ENCODE data around the gene ARHGAP5. TPM values are rescaled to one million over a fixed set of nuclear protein-coding genes. Genes with fewer than 3 reads are reported as not detected.
A peak's percentile ranks its signal among the peaks of the same experiment; 100 is the strongest.

Gene ARHGAP5
- total RNA-seq, 1 donor from 2014 or later = 182 TPM

GRCh38 chr14:32081901-32082300 is 4.8 kb downstream of the ARHGAP5 start:
- H3K27ac Mint-ChIP-seq = no peak overlapping the region
- peaks cover 53% of the 10 kb centered on the region for H3K4me1 Mint-ChIP-seq (ENCODE audit: low read depth)
- no peaks in the 10 kb centered on the region for H3K36me3 Mint-ChIP-seq (ENCODE audit: insufficient read depth)
- no peaks in the 10 kb centered on the region for H3K9me3 Mint-ChIP-seq (ENCODE audit: low read depth)
- no peak for DNase-seq (ENCODE audit: low spot score, unreplicated experiment)
- H3K27me3 Mint-ChIP-seq = no peaks in the 10 kb centered on the region
- H3K4me3 Mint-ChIP-seq (ENCODE audit: low read depth) = no peak overlapping the region
- TF ChIP-seq CTCF (IDR thresholded peaks at IDR 0.05; ENCODE audit: unreplicated experiment) = no peak

DNA sequence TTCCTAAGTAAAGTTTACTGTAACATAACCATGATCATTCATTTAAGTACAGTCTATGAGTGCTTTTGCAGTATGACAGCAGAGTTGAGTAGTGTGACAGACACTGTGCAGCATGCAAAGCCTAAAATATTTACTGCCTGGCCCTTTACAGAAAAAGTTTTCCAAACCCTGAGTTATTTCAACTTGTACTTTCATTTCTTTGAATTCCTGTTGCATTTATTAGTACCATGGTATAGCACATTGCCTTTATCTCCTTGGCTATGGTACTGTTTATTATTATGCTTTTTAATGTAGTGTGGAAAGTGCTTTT is 6.2 kb downstream of the ARHGAP5 start:
- Mint-ChIP-seq H3K9me3 (ENCODE audit: low read depth) (no peaks in the 10 kb centered on the region), H3K27ac (peak overlapping the region; percentile 18), H3K27me3 (no peaks in the 10 kb centered on the region), H3K36me3 (ENCODE audit: insufficient read depth) (no peaks in the 10 kb centered on the region), H3K4me1 (ENCODE audit: low read depth) (peaks cover 57% of the 10 kb centered on the region), H3K4me3 (ENCODE audit: low read depth) (no peak overlapping the region)
- DNase-seq (ENCODE audit: low spot score, unreplicated experiment) = no peak
- TF ChIP-seq CTCF (IDR thresholded peaks at IDR 0.05; ENCODE audit: unreplicated experiment) = no peak

DNA sequence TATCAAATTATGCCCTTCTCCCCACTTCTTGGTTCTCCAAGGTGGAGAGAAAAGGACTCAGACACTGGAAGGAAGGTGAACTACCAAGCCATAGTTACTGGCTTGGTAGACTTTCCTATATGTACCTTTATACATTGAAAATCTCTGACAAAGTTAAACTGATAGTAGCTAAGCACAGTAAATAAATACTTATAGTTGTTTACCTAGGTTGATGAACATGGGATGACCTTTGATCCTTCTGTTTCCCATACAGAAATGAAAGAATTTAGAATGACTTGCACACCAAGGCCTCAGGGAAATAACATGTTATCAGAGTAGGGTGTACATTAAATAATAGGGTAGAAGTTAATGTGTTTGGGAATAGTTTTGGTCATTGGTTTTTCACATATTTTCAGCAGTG is 6.7 kb downstream of the ARHGAP5 start:
- H3K4me1 Mint-ChIP-seq (ENCODE audit: low read depth) = peaks cover 56% of the 10 kb centered on the region
- no peaks in the 10 kb centered on the region for H3K9me3 Mint-ChIP-seq (ENCODE audit: low read depth)
- no peak overlapping the region for H3K4me3 Mint-ChIP-seq (ENCODE audit: low read depth)
- no peak for DNase-seq (ENCODE audit: low spot score, unreplicated experiment)
- no peak for TF ChIP-seq CTCF (IDR thresholded peaks at IDR 0.05; ENCODE audit: unreplicated experiment)
- H3K27me3 Mint-ChIP-seq = no peaks in the 10 kb centered on the region
- H3K27ac Mint-ChIP-seq = peak overlapping the region; percentile 18
- H3K36me3 Mint-ChIP-seq (ENCODE audit: insufficient read depth) = no peaks in the 10 kb centered on the region

DNA sequence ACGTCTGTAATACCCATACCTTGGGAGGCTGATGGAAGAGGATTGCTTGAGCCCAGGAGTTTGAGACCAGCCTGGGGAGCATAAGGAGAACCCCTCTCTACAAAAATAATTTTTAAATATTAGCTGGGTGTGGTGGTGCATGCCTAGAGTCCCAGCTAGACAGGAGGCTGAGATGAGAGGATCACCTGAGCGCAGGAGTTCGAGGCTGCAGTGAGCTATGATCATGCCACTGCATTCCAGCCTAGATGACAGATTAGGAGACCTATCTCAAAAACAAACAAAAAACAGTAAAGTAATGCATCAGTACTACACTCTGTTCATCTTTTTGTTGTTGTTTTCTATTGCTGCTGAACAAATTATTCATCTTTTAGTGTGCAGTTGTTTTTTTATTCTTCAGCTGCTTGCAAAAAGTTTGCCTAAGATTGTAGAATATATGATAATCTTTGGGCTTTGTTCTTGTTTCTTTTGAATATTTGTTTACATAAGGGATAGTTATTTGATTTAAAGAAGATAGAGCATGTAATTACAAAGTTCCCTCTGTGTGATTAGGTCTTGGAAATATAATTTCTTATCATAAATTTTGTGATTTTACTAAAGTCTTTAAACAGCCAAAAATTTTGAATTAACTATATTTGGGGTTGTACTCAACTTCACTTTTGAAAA is 8.2 kb downstream of the ARHGAP5 start:
- H3K4me3 Mint-ChIP-seq (ENCODE audit: low read depth) = no peak overlapping the region
- peaks cover 50% of the 10 kb centered on the region for H3K4me1 Mint-ChIP-seq (ENCODE audit: low read depth)
- no peaks in the 10 kb centered on the region for H3K9me3 Mint-ChIP-seq (ENCODE audit: low read depth)
- TF ChIP-seq CTCF (IDR thresholded peaks at IDR 0.05; ENCODE audit: unreplicated experiment) = no peak
- H3K27ac Mint-ChIP-seq = no peak overlapping the region
- DNase-seq (ENCODE audit: low spot score, unreplicated experiment) = no peak
- peaks cover under 1% of the 10 kb centered on the region for H3K36me3 Mint-ChIP-seq (ENCODE audit: insufficient read depth)
- H3K27me3 Mint-ChIP-seq = no peaks in the 10 kb centered on the region

- Mint-ChIP-seq H3K4me3 (ENCODE audit: low read depth) (no peak overlapping the region), H3K36me3 (ENCODE audit: insufficient read depth) (peaks cover 6% of the 10 kb centered on the region)
Observed at GRCh38 chr14:32085845-32086383, 8.8 kb downstream of the ARHGAP5 start.

More at GRCh38 chr14:32085845-32086383, 8.8 kb downstream of the ARHGAP5 start:
- DNase-seq (ENCODE audit: low spot score, unreplicated experiment) = no peak
- no peaks in the 10 kb centered on the region for H3K27me3 Mint-ChIP-seq
- H3K4me1 Mint-ChIP-seq (ENCODE audit: low read depth) = peaks cover 45% of the 10 kb centered on the region
- H3K27ac Mint-ChIP-seq = no peak overlapping the region
- no peak for TF ChIP-seq CTCF (IDR thresholded peaks at IDR 0.05; ENCODE audit: unreplicated experiment)
- no peaks in the 10 kb centered on the region for H3K9me3 Mint-ChIP-seq (ENCODE audit: low read depth)
